Neutrophil (primary cell): ENCODE data around the gene ADAMTSL5.

ENCODE experiments used
- H3K27ac ChIP-seq: fragments of 200-600 bp; sonication (generic); 2 replicates; pipeline ENCODE4 v1.5.1; 2016; ENCODE audit warnings: mild to moderate bottlenecking, moderate library complexity
- H3K27me3 ChIP-seq: fragments of 200-600 bp; sonication (generic); 2 replicates; pipeline ENCODE4 v1.6.0; 2016; ENCODE audit warnings: mild to moderate bottlenecking
- H3K36me3 ChIP-seq: fragments of 200-600 bp; sonication (generic); 2 replicates; pipeline ENCODE4 v1.5.1; 2017
- H3K4me1 ChIP-seq, 2 experiments: fragments of 200-600 bp in 1 of 2; sonication (generic) in 1 of 2; 1 replicate in 1 of 2; 2 replicates in 1 of 2; pipeline versions ENCODE4 v1.5.1 to v1.6.1; 2013 to 2016; ENCODE audit warnings: low read depth in 1 of 2, low read length in 1 of 2, mild to moderate bottlenecking in 1 of 2, moderate library complexity in 1 of 2; ENCODE audit not compliant: control insufficient read depth in 1 of 2, insufficient read depth in 1 of 2
- H3K4me3 ChIP-seq, 2 experiments: fragments of 200-600 bp in 1 of 2; sonication (generic) in 1 of 2; 1 replicate in 1 of 2; 2 replicates in 1 of 2; pipeline ENCODE4 v1.5.1; 2013 to 2016; ENCODE audit warnings: low read depth in 1 of 2, low read length in 1 of 2, mild to moderate bottlenecking in 1 of 2, moderate library complexity in 1 of 2
- H3K9me3 ChIP-seq: fragments of 200-600 bp; sonication (generic); 2 replicates; pipeline ENCODE4 v1.5.1; 2016
- TF ChIP-seq, protein P1 (sequence below): fragments of 200-600 bp; sonication (generic); IDR thresholded peaks from 2 replicates; pipeline ENCODE4 v1.5.1; 2016; ENCODE audit warnings: antibody characterized with exemption

The ADAMTSL5 gene

DNA sequence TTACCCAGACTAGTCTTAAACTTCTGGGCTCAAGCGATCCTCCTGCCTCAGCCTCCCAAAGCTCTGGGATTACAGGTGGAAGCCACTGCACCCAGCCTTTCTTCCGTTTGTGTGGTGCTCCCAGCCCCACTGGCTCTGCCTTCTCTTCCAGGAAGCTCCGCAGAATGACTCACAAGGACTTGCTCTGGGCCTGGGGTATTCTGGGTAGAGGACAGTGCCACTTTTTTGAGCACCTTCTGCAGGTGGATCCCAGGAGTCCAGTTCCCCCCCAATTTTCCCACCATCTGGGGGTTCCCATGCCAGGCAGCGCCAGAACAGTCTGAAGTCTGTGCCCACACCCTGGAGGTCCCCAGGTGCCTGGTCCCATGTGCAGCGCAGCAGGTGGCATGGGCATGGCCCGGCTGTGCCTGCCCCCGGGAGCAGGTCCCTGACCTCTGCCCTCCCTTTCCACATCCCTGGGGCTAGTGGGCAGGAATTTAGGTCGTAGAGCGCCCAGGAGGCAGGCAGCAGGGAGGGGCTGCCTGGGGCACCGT, 20.3 kb downstream of the ADAMTSL5 start:
- Histone ChIP-seq H3K4me1 (peaks cover 13 to 21% of the 10 kb centered on the region in 2 experiments), H3K9me3 (peaks cover 8% of the 10 kb centered on the region), H3K36me3 (no peaks in the 10 kb centered on the region)

DNA sequence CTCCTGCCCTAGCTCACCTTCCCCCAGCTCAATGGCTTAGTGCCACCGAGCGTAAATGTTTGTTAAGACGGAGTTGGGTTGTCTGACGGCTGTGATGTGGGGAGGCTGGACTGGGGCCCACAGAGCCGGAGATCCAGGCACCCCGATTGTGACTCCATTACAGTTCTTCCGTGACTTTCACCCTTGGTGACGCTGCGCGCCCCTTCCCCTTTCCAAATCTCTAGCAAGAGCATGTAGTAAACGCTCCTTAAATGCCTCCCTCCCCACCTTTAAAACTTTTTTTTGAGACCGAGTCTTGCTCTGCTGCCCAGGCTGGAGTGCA, 21.0 kb downstream of the ADAMTSL5 start:
- no peak overlapping the region for H3K27ac ChIP-seq

More for the DNA sequence above, 20.3 kb downstream of the ADAMTSL5 start:
- TF ChIP-seq, protein P1, sequence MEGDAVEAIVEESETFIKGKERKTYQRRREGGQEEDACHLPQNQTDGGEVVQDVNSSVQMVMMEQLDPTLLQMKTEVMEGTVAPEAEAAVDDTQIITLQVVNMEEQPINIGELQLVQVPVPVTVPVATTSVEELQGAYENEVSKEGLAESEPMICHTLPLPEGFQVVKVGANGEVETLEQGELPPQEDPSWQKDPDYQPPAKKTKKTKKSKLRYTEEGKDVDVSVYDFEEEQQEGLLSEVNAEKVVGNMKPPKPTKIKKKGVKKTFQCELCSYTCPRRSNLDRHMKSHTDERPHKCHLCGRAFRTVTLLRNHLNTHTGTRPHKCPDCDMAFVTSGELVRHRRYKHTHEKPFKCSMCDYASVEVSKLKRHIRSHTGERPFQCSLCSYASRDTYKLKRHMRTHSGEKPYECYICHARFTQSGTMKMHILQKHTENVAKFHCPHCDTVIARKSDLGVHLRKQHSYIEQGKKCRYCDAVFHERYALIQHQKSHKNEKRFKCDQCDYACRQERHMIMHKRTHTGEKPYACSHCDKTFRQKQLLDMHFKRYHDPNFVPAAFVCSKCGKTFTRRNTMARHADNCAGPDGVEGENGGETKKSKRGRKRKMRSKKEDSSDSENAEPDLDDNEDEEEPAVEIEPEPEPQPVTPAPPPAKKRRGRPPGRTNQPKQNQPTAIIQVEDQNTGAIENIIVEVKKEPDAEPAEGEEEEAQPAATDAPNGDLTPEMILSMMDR = no peak
- Histone ChIP-seq H3K4me3 (no peak overlapping the region), H3K27me3 (peaks cover 85% of the 10 kb centered on the region), H3K27ac (no peak overlapping the region)

DNA sequence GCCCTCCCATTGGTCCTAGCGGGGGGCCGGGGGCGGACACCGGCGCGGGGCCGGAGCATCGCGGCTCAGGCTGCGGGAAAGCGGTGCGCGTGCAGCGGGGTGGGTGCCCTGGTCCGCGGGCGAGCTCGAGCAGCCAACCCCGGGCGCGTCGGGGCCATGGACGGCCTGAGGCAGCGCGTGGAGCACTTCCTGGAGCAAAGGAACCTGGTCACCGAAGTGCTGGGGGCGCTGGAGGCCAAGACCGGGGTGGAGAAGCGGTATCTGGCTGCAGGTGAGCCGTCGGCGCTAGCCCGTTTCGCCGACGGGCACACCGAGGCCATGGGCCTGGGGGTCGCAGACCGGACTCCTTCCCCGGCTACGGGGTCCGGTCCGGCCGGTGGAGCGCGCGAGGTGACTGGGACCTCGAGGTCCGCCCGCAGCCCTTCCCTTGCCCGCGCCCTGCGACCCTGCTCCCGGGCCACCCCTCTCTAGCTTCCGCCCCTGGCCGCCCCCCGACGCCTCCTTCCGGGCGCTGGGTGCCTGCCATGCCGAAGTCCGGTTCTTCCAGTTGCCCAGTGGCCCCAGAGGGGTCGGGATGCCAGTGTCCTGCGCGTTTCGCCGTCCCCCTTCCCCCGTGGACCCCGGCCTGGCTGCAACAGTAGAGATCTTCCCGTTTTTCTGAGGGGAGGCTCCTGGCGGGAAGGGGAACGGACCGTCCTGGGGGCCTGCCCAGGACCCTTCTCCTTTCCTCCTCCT, 21.5 kb downstream of the ADAMTSL5 start, which contains the start of gene REEP6:
TSS of gene REEP6 (plus strand) at position 68 of the 735 bp plus-strand sequence. CDS start at position 157, 89 bp downstream.
- H3K27ac ChIP-seq = peak within 1 kb of the TSS; percentile 27
- peaks cover 8% of the 10 kb centered on the region for H3K9me3 ChIP-seq
- no peaks in the 10 kb centered on the region for H3K36me3 ChIP-seq
- TF ChIP-seq, protein P1 = no peak
- H3K4me3 ChIP-seq = peak within 1 kb of the TSS; percentile 61 to 68
- H3K27me3 ChIP-seq = peaks cover 72% of the 10 kb centered on the region
- H3K4me1 ChIP-seq = peaks cover 13 to 21% of the 10 kb centered on the region in 2 experiments

More for the DNA sequence above, 21.0 kb downstream of the ADAMTSL5 start:
- TF ChIP-seq, protein P1 = no peak
- Histone ChIP-seq H3K4me1 (peaks cover 13 to 21% of the 10 kb centered on the region in 2 experiments), H3K36me3 (no peaks in the 10 kb centered on the region), H3K27me3 (peaks cover 78% of the 10 kb centered on the region), H3K9me3 (peaks cover 8% of the 10 kb centered on the region), H3K4me3 (no peak overlapping the region)

DNA sequence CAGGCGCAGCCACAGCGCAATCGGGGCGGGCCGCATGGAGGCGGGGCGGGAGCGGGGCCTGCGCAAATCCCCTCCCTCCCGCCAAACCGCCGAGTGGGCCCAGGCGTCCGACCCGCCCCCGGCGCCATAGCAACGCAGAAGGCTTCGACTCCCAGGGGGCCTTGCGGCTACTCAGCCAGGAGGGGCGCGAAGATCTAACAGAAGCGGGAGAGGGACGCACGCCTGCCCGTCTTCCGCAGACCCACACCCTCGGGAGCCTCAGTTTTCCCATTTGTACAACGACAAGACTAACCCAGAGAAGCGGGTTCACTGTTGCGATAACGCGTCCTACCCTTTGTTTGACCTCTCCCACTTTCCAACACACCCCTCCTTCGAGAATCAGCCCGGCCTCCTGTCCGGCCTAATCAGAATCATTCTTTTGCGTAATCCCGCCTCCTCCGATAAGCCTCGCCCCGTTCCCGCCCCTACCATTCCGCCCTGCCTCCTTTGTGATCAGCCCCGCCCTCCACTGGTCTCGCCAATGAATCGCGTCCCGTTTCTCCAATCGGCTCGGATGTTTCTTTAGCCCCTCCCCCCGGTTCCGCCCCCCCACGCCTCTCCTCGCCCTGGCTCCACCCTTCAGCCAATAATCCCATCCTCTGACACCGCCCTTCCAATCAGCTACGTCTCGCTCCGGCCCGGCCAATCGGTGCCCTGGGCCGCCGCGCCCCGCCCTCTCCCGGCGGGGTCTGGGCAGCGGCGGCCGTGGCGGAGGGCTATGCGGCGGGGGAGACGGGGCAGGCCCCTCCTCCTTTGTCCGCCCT, 22.3 kb downstream of the ADAMTSL5 start, which contains the start of gene PCSK4:
TSS of gene PCSK4 (minus strand) at position 40 of the 803 bp plus-strand sequence. CDS start at position 36, 4 bp downstream.
- H3K9me3 ChIP-seq = peaks cover 8% of the 10 kb centered on the region
- peaks cover 13 to 21% of the 10 kb centered on the region in 2 experiments for H3K4me1 ChIP-seq
- peak within 1 kb of the TSS; percentile 27 for H3K27ac ChIP-seq
- H3K36me3 ChIP-seq = no peaks in the 10 kb centered on the region
- H3K27me3 ChIP-seq = peaks cover 67% of the 10 kb centered on the region
- peak within 1 kb of the TSS; percentile 61 to 68 for H3K4me3 ChIP-seq
- TF ChIP-seq, protein P1 = no peak

DNA sequence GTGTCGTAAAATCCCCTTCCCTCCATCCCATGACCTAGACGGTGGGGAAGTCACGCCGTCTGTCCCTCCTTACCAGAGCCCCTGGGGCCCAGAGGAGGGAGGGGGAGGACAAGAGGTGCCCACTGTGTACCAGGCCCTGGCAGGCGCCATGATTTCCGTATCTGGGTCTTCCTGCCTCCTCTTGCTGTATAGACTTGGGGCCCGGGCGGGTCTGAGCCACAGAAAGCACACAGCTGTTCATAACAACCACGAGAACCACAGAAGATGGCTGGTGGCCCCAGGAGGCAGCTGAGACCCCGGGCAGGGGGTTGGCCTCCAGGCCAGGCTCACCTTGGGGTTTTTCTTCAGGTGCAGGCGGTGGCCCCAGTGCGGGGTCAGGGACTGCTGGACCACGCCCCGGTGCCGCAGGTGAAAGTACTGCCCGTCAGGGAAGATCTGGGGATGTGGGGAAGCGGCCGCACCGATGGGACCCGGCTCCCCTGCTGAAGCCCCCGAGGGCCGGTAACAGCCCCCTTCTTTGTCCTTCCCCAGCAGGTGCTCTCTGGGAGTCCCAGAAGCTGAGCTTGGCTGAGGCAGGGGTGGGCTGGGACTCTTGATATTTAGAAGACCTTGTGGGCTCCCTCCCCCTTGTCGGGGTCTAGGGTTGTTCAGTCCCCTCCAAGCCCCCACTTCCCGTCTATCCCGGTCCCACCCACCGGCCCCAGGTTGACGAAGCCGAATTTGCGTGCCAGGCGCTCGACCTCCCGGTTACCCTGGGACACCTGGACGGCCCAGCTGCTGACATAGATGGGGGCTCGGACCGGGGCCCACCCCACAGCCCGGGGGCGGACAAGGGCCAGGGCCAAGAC, 23.1 kb downstream of the ADAMTSL5 start:
- peaks cover 67% of the 10 kb centered on the region for H3K27me3 ChIP-seq

More for the DNA sequence above, 23.1 kb downstream of the ADAMTSL5 start:
- Histone ChIP-seq H3K4me3 (peak overlapping the region; percentile 61 to 68), H3K4me1 (peaks cover 13 to 21% of the 10 kb centered on the region in 2 experiments), H3K9me3 (peaks cover 8% of the 10 kb centered on the region), H3K27ac (no peak overlapping the region), H3K36me3 (no peaks in the 10 kb centered on the region)
- TF ChIP-seq, protein P1 = no peak
